Activated T-cell treated with anti-CD3 and anti-CD28 coated beads, Interleukin-2, amount 50 U/mL, for 4 hours (primary cell): ENCODE data around the gene HGFAC. TPM values are rescaled to one million over a fixed set of nuclear protein-coding genes. Genes with fewer than 3 reads are reported as not detected.
"Not testable (repeated sequence)": the region's sequence is repeated elsewhere in the genome, so short reads cannot be mapped to it uniquely, and the experiment has no call there.

ENCODE experiments used
- ATAC-seq, 2 donors: fragments of 200-7000 bp; cut with Tn5 transposase; one replicate each; pipeline ENCODE4 v1.10.0; 2021
- DNase-seq: peaks from one replicate; pipeline ENCODE4 v3.0.0-alpha.2; 2020
- H3K27me3 Mint-ChIP-seq: one replicate; pipeline ENCODE4 v1.8.0; 2021; ENCODE audit warnings: low read depth, mixed read lengths
- H3K36me3 Mint-ChIP-seq: one replicate; pipeline ENCODE4 v1.8.0; 2022; ENCODE audit warnings: mixed read lengths; ENCODE audit not compliant: insufficient read depth
- H3K4me1 Mint-ChIP-seq: one replicate; pipeline ENCODE4 v1.8.0; 2021; ENCODE audit warnings: low read depth, mixed read lengths
- H3K4me3 Mint-ChIP-seq: one replicate; pipeline ENCODE4 v1.8.0; 2021; ENCODE audit warnings: mild to moderate bottlenecking, moderate library complexity, mixed read lengths
- H3K9me3 Mint-ChIP-seq: one replicate; pipeline ENCODE4 v1.8.0; 2021; ENCODE audit warnings: mixed read lengths
- total RNA-seq, 3 donors: library from RNA; stranded (reverse); gene quantifications; one replicate each; pipeline ENCODE4 v1.2.1, GENCODE V29; 2021

The HGFAC gene
- total RNA-seq, 3 donors from 2014 or later, result 0.11 TPM; not detected in 2

- Mint-ChIP-seq H3K36me3 (no peaks in the 10 kb centered on the region), H3K27me3 (no peaks in the 10 kb centered on the region), H3K4me3 (no peak overlapping the region), H3K4me1 (no peaks in the 10 kb centered on the region), H3K9me3 (no peaks in the 10 kb centered on the region)
- DNase-seq (no peak), ATAC-seq (no peak)
Observed at GRCh38 chr4:3449047-3449573, 7.3 kb downstream of the HGFAC start.

GRCh38 chr4:3449574-3450534 lies 8.1 kb downstream of the HGFAC start:
- H3K4me1 Mint-ChIP-seq, result no peaks in the 10 kb centered on the region
- ATAC-seq (no peak), DNase-seq (no peak)
- no peak overlapping the region for H3K4me3 Mint-ChIP-seq
- no peaks in the 10 kb centered on the region for H3K36me3 Mint-ChIP-seq
- H3K27me3 Mint-ChIP-seq, result no peaks in the 10 kb centered on the region
- no peaks in the 10 kb centered on the region for H3K9me3 Mint-ChIP-seq

GRCh38 chr4:3450643-3451042 lies 8.9 kb downstream of the HGFAC start:
- DNase-seq (no peak), ATAC-seq (no peak)
- peaks cover 1% of the 10 kb centered on the region for H3K27me3 Mint-ChIP-seq
- peaks cover 8% of the 10 kb centered on the region for H3K9me3 Mint-ChIP-seq
- H3K36me3 Mint-ChIP-seq, result peaks cover 1% of the 10 kb centered on the region
- no peaks in the 10 kb centered on the region for H3K4me1 Mint-ChIP-seq
- H3K4me3 Mint-ChIP-seq, result no peak overlapping the region

GRCh38 chr4:3451956-3452355 lies 10.2 kb downstream of the HGFAC start:
- Mint-ChIP-seq H3K27me3 (peaks cover 1% of the 10 kb centered on the region), H3K4me1 (no peaks in the 10 kb centered on the region), H3K36me3 (peaks cover 1% of the 10 kb centered on the region)

GRCh38 chr4:3452376-3452775 lies 10.6 kb downstream of the HGFAC start:
- H3K4me1 Mint-ChIP-seq, result no peaks in the 10 kb centered on the region
- peaks cover 1% of the 10 kb centered on the region for H3K27me3 Mint-ChIP-seq
- ATAC-seq, result no peak
- H3K36me3 Mint-ChIP-seq, result peaks cover 1% of the 10 kb centered on the region
- no peak overlapping the region for H3K4me3 Mint-ChIP-seq
- DNase-seq, result no peak
- H3K9me3 Mint-ChIP-seq, result peaks cover 10% of the 10 kb centered on the region

More at GRCh38 chr4:3451956-3452355, 10.2 kb downstream of the HGFAC start:
- Mint-ChIP-seq H3K9me3 (peaks cover 10% of the 10 kb centered on the region), H3K4me3 (no peak overlapping the region)
- ATAC-seq, result no peak
- no peak for DNase-seq

GRCh38 chr4:3455596-3455995 lies 13.8 kb downstream of the HGFAC start:
- H3K9me3 Mint-ChIP-seq, result peaks cover 13% of the 10 kb centered on the region
- not testable (repeated sequence) for H3K4me1 Mint-ChIP-seq, ATAC-seq, H3K27me3 Mint-ChIP-seq, H3K36me3 Mint-ChIP-seq, DNase-seq, H3K4me3 Mint-ChIP-seq

- H3K36me3 Mint-ChIP-seq, result peaks cover 1% of the 10 kb centered on the region
- no peak overlapping the region for H3K4me3 Mint-ChIP-seq
- no peaks in the 10 kb centered on the region for H3K4me1 Mint-ChIP-seq
- H3K9me3 Mint-ChIP-seq, result peaks cover 13% of the 10 kb centered on the region
- no peak for DNase-seq
- H3K27me3 Mint-ChIP-seq, result peaks cover 15% of the 10 kb centered on the region
- ATAC-seq, result no peak
Observed at GRCh38 chr4:3458371-3458770, 16.6 kb downstream of the HGFAC start.

- H3K4me1 Mint-ChIP-seq, H3K4me3 Mint-ChIP-seq, DNase-seq, H3K36me3 Mint-ChIP-seq, ATAC-seq: not testable (repeated sequence)
- peaks cover 15% of the 10 kb centered on the region for H3K27me3 Mint-ChIP-seq
- H3K9me3 Mint-ChIP-seq, result peaks cover 13% of the 10 kb centered on the region
Observed at GRCh38 chr4:3459156-3459555, 17.4 kb downstream of the HGFAC start.

GRCh38 chr4:3460926-3461325 lies 19.2 kb downstream of the HGFAC start:
- H3K4me1 Mint-ChIP-seq, result no peaks in the 10 kb centered on the region
- peaks cover 3% of the 10 kb centered on the region for H3K9me3 Mint-ChIP-seq
- peaks cover 27% of the 10 kb centered on the region for H3K27me3 Mint-ChIP-seq
- no peak overlapping the region for H3K4me3 Mint-ChIP-seq
- DNase-seq, result no peak
- no peaks in the 10 kb centered on the region for H3K36me3 Mint-ChIP-seq
- no peak for ATAC-seq

- no peak for ATAC-seq
- Mint-ChIP-seq H3K4me1 (no peaks in the 10 kb centered on the region), H3K9me3 (peaks cover 3% of the 10 kb centered on the region), H3K36me3 (no peaks in the 10 kb centered on the region), H3K27me3 (peaks cover 27% of the 10 kb centered on the region), H3K4me3 (no peak overlapping the region)
- no peak for DNase-seq
Observed at GRCh38 chr4:3461515-3462291, 19.9 kb downstream of the HGFAC start.

- ATAC-seq, result no peak
- Mint-ChIP-seq H3K4me1 (no peaks in the 10 kb centered on the region), H3K9me3 (peaks cover 3% of the 10 kb centered on the region), H3K4me3 (peak overlapping the region; percentile 21), H3K36me3 (no peaks in the 10 kb centered on the region), H3K27me3 (peaks cover 27% of the 10 kb centered on the region)
- DNase-seq, result no peak
Observed at GRCh38 chr4:3462321-3462789, 20.6 kb downstream of the HGFAC start.

GRCh38 chr4:3462790-3463415 lies 21.1 kb downstream of the HGFAC start, which contains the start of gene DOK7:
Gene DOK7 (plus strand): TSS chr4:3463306. CDS start chr4:3463376, 70 bp downstream.
- no peaks in the 10 kb centered on the region for H3K36me3 Mint-ChIP-seq

GRCh38 chr4:3463556-3464348 lies 22.0 kb downstream of the HGFAC start:
- Mint-ChIP-seq H3K27me3 (peaks cover 27% of the 10 kb centered on the region), H3K4me1 (no peaks in the 10 kb centered on the region), H3K36me3 (no peaks in the 10 kb centered on the region), H3K9me3 (peaks cover 3% of the 10 kb centered on the region), H3K4me3 (no peak overlapping the region)
- no peak for DNase-seq
- ATAC-seq, result no peak

More at GRCh38 chr4:3462790-3463415, 21.1 kb downstream of the HGFAC start, which contains the start of gene DOK7:
- ATAC-seq, result peak; percentile 26 to 56
- no peak for DNase-seq
- Mint-ChIP-seq H3K27me3 (peaks cover 27% of the 10 kb centered on the region), H3K4me1 (no peaks in the 10 kb centered on the region), H3K4me3 (peak within 1 kb of the TSS; percentile 21), H3K9me3 (peaks cover 3% of the 10 kb centered on the region)
